Pulmonary artery endothelial cell (primary cell): Measurements from ENCODE around the gene MGLL. TPM values are rescaled to one million over a fixed set of nuclear protein-coding genes. Genes with fewer than 3 reads are reported as not detected.

Experiments used
- DNase-seq: peaks from one replicate; pipeline ENCODE4 v3.0.0-alpha.2; 2011; ENCODE audit warnings: low read depth, low spot score
- total RNA-seq: library from RNA; depleted of rRNA; stranded (reverse); fragments of >200 nt; gene quantifications from 2 replicates; pipeline ENCODE4 v1.2.3, GENCODE V29; 2014

Gene MGLL
- total RNA-seq, 1 donor from 2014 or later, result 82.6 TPM

DNA sequence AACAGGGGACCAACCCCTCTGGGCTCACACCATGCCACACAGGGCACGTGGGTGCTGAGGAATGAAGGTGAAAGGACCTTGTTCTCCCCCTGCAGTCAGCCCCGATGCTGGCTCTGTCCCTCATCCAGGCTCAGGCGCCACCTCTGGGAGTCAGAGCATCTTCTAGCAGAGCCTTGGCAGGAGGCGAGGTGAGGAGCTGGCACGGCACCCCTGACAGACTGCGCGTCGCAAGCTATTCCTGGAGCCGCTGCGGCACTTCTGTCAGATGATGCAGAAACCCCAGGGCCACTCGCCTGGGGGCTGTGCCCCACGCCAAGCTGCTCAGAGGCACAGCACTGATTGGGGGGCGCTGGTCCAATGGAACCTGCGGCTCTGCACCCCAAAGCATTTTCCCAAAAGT is 62.0 kb downstream of the MGLL start:
- no peak for DNase-seq

GRCh38 chr3:127759826-127760225 is 62.5 kb downstream of the MGLL start:
- DNase-seq, result no peak

DNA sequence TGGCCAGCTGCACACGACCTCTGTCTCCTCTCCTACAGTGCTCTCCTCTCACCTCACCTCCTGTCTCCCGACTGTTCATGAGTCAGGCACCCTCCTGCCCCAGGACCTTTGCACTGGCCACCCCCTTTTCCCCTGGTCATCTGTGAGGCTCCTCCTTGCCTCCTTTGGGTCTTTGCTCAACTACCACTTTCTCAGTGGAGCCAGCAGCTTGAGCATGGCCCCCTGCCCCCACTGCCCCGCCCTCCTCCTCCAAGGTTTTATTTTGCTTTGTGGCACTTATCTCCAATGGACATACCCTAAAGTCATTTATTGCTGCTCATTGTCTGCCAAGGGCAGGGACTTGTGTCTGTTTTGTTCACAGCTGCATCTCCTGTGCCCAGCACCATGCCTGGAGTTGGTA is 64.3 kb downstream of the MGLL start:
- DNase-seq, result no peak

DNA sequence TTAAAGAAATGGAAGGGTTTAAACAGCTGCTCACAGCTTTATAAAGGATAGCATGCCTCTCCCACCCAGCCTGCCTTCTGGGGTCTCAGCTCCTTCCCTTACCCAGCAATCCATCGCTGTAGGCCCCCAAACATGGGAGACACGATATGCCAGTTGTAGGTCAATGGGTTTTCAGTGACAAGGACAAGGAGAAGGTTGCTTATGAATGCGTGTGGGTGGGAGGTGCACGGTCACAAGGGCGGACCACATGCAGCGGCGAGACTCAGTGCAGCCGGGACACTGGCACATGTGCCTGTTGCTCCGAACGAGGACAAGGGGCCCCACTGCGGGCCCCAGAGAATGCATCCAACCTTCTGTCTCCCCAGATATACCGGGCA is 67.0 kb downstream of the MGLL start:
- no peak for DNase-seq

DNA sequence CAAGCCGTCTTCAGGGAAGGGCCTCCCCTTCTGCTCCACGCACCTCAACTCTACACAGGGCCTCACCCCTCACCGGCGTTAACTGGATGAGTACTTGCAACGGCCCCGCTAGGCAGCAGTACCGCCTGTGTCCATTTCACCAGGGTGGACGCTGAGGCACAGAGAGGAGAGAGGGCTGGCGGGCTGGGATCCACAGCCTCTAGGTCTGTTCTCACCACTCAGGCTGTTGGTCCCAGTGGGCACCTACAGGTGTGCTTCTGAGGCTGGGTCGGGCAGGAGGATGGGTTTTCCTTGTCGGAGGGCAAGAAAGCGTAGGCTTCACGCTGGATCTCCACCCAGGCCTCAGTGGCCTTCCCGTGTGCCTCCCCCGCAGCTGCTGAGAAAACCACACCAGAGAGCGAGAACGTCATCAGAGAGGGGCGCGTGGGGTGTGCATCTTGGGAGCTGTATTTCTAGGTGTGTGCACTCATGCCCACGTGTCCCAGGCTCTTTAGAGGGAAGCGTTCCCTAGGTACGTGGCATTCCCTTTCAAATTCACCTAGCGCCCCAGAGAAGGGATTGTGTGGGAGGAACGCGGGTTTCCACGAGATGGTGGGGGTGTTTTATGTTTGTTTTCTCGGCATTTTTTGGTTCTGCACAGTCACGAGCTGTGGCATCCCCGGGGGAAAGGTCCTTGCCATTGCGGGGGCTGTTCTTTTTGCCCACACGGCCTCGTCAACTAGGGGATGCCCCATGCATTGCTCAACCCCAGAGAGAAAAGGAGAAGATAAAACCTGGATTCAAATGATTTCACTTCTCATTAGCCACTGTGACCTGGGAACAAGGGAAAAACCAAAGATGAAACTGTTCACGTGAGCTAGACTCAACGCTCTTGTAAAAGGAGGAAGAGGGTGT is 67.7 kb downstream of the MGLL start:
- DNase-seq, result no peak

DNA sequence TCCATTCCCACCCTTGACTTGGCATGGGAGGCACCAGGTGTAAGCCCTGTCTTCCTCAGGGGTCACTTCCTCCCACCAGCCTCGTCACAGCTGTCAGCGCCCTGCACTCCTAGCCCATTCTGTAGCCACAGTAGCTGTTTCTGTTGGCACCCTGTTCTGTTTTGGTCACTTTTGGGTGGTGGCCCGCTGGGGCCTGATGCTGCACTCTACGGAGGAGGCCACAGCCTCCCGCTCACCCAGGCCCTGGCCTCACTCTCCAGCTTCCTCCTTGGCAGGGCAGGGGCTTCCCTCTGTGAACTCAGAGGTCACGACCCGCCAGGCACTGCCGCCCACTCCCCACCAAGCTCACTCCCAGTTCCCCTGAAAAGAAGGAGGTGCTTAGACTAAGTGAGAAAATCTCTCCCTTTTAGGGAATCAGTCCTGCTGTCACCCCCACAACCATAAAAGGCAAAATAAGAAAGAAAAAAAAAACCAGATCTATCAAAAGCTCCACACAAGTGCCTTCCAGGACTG is 68.4 kb downstream of the MGLL start:
- DNase-seq, result no peak

DNA sequence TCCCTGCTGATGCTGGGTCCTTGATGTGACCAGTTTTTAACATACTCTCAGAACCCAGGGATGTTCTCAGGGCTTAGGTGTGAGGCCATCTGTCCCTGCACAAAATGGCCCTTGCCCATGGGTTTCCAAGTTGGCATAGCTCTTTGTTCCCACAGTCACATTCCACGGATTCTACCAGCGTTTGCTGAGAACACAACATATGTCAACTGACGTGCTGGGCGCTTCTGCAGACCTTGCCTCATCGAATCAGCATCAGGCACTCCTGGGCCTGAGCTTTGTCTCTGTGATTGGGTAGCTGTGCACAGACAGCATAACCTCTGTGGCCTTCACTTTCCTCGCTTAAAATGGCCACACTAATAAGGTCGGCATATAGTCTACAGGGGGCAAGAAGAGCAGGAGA is 69.0 kb downstream of the MGLL start:
- DNase-seq, result no peak

DNA sequence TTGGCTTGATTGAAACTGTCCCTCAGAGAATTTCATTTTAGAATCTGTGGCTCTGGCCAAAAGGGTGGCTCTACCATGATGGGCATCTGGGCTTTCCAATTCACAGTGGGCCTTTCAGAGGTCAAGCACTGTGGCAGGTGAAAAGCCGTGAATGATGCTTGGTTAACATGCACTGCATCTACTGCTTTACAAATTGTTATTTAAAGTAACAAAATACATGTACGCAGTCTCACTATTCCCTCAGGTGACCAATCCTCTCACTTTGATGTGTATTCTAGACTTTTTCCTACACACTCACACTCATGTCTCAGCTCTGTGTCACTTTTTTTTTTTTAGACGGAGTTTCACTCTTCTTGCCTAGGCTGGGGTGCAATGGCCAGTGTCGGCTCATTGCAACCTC is 70.5 kb downstream of the MGLL start:
- DNase-seq, result no peak

DNA sequence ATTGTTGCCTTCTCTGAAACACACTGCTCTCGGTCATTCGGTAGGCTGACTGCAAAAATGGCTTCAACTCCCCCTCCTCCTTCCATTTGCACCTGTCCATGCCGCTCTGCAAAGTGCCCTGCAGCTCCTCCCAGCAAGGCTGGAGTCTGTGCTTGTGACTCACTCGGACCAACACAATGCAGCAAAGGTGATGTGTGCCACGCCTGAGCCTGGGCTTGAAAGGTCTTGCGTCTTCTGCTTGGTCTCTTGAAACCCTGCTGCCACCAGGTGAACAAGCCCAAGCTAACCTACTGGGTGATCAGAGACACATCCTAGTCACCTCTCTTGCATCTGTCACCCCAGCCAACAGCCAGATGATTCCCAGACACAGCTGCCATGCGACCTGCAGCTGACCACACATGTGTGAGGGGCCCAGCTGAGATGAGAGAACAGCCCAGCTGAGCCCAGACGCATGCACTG is 71.1 kb downstream of the MGLL start:
- DNase-seq, result no peak

- DNase-seq, result no peak
Measured at GRCh38 chr3:127750226-127751031, 71.9 kb downstream of the MGLL start.

DNA sequence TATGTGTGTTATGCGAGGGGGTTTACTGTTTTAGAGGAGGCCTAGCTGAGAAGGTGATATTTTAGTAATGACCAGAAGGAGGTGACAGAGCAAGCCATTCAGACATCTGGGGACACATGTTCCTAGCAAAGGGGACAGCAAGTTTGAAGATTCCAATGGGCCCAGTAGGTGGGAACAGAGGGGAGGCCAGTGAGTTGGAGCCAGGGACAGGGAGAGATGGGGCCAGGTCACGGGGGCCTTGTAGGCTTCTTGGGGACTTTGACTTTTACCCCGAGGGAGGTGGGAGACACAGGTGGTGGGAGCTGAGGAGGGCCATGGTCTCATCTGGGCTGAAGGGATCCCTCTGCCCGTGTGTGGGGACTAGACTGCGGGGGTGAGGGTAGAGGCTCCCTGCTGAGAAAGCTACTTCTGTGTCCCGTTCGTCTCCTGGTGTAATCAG is 72.5 kb downstream of the MGLL start:
- no peak for DNase-seq

DNA sequence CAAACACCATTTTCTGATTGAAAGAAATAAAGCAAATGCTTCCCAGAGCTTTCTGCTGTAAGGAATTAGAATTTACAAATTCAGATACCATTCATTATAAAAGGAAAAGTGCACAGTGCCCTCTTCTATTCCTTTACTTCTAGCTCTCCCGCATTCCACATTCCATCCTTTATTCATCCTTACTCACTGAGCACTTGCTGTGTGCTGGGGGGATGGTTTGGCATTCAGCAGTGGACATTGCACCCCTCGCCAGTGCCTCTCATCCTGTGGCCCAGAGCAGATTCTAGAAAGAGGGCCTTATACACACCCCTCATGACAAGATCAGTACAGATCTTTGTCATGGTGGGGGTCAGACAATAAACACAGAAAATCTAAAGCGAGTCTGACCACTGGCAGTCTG is 73.0 kb downstream of the MGLL start:
- no peak for DNase-seq

GRCh38 chr3:127748754-127749327 is 73.5 kb downstream of the MGLL start:
- DNase-seq, result no peak

DNA sequence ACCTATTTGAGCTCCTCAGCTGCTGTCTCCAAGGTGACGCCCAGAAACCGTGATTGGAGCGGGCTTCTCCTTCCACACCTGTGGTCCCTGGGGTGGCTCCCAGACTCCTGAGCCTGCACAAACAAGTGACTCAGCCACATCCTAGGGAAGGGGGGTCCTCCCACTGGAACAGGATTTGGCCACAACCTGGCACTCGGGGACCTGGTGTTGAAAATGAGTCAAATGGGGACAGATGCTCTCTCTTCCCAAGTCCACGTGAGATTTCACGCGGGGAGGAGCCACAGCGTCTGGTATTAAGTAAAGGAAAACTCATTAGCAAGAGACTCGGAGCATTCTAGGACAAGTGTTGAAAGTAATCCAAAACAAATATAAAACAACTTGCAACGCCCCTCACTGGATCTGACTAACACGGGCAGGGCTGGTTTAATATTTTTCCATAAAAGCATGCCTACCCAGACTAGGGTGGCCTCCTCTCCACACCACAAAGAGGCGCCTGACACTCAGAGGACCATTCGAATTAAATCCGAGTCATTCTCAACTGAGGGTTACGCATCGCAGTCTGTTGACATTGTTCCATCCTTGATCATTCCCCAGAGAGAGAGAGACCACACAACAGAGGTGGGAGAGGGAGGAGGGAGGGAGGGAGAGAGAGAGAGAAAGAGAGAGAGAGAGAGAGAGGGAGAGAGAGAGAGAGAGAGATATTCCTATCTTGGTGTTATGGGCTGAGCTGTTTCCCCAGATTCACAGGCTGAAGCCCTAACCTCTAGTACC is 74.4 kb downstream of the MGLL start:
- peak; percentile 35 for DNase-seq

- no peak for DNase-seq
Measured at GRCh38 chr3:127747066-127747465, 75.2 kb downstream of the MGLL start.

DNA sequence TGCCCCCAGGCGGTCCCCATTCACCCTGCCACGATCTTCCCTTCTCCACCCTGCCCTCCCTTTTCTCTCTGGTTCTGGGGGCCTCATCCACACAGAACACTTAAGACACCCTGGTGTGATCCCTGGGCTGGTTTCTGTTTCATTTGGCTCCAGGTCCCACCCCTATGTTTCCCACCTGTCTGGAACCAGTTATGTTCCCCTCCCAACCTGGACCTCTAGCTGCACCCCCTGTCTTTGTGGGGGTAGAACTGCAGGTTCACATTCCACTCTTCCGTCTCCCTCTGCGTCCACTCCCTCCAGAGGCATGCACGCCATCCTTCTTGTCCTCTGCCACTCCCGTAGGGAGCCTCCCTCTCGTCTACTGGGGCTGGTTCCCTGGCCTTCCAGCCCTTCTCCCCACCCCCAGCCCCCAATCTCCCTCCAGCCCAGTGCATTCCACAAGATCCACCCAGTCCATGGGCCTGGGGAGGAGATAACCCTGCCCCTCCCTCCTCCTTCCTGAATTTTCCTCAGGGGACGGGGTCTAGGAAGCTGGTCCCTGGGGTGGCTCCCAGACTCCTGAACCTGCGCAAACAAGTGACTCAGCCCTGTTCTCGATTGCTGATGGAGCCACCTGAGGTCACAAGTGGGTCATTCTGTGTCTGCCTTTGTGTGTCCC is 75.8 kb downstream of the MGLL start:
- no peak for DNase-seq

DNA sequence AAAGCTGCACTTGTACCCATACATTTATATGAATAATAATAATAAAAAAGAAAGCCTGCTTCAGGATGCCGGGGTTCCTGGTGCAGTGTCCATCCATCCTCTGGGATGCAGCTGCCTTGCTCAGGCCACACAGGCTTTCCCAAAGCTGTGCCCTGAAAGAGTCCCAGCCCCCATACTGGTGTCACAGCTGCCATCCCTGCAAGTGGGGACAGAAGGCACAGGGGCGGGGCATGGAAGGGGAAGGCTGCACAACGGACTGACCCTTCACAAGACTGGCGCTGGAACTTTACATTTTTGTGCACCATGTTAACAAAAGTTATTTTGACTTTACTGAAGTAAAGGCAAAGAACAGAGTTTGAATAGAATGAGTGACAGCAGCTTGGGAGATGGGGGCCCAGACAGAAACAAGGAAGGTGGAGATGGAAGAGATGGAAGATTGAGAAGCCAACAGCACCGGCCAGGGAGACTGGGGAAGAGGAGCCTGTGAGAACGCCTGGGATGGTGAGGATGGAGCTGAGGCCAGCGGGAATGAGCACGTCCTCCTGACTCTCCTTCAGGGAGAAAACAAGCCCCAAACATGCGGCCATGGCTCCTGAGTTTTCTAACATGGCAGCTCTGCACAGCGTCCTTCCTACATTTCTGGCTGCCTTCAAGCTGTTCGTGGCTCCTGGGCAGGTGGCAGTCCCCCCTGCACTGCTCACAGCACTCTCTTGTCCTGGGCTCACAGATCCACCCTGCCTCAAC is 76.5 kb downstream of the MGLL start:
- DNase-seq, result no peak

GRCh38 chr3:127744875-127745274 is 77.4 kb downstream of the MGLL start:
- no peak for DNase-seq

DNA sequence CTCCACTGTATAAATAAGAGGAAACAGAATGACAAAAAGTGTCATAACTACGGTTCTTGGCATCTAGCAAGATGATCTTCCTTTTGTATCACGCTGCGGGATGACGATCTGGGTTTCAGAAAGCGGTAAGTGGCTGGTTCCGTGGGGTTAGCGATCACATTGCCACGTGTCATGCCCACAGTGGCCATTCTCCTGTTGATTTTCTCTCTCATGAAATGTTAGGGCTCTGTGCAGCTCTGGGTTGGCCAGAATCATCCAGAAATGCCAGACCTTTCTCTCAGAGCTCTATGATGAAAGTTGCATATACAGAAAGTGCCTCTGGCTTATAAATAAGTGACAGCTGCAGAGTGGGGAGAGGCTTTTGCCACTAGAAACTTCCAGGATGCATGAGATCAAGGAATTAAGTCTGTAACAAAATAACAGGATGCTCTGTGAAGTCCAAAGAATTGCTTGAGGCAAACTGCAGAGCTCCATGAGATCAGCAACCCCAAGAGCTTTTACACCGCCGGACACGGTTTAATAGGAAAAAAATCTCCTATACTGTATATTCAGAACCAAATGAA is 78.0 kb downstream of the MGLL start:
- no peak for DNase-seq
